Activated naive CD4-positive, alpha-beta T cell treated with anti-CD3 and anti-CD28 coated beads, Interleukin-2, amount 10 ng/mL, durations not matched to agents 7 days and 5 days (primary cell): ENCODE measurements around the gene SMCO2.

Experiments used
- CTCF ChIA-PET: fragments of 350-600 bp; sonication (Branson Sonifier 250); formaldehyde crosslinking; loops from one replicate; lab custom pipeline; 2021; ENCODE audit warnings: antibody characterized with exemption; lab: Charles Lee
- DNase-seq: peaks from one replicate; pipeline ENCODE4 v3.0.0-alpha.2; 2020
- H3K27ac Mint-ChIP-seq: one replicate; pipeline ENCODE4 v1.8.0; 2021; ENCODE audit warnings: mild to moderate bottlenecking, moderate library complexity, mixed read lengths
- H3K27me3 Mint-ChIP-seq: one replicate; pipeline ENCODE4 v1.8.0; 2021; ENCODE audit warnings: mild to moderate bottlenecking, mixed read lengths
- H3K36me3 Mint-ChIP-seq: one replicate; pipeline ENCODE4 v1.8.0; 2021; ENCODE audit warnings: mixed read lengths
- H3K4me1 Mint-ChIP-seq: one replicate; pipeline ENCODE4 v1.8.0; 2021; ENCODE audit warnings: mixed read lengths
- H3K4me3 Mint-ChIP-seq: one replicate; pipeline ENCODE4 v1.8.0; 2021; ENCODE audit warnings: mild to moderate bottlenecking, moderate library complexity, mixed read lengths
- H3K9me3 Mint-ChIP-seq: one replicate; pipeline ENCODE4 v1.8.0; 2021; ENCODE audit warnings: mixed read lengths

Gene SMCO2

GRCh38 chr12:27548301-27549199 lies 102.0 kb downstream of the SMCO2 start:
- Mint-ChIP-seq H3K4me1 (peaks cover 3% of the 10 kb centered on the region), H3K27me3 (peaks cover 21% of the 10 kb centered on the region), H3K4me3 (no peak overlapping the region), H3K9me3 (peaks cover 2% of the 10 kb centered on the region), H3K36me3 (no peaks in the 10 kb centered on the region), H3K27ac (no peak overlapping the region)
- no peak for DNase-seq
- CTCF ChIA-PET = no interaction called here

DNA sequence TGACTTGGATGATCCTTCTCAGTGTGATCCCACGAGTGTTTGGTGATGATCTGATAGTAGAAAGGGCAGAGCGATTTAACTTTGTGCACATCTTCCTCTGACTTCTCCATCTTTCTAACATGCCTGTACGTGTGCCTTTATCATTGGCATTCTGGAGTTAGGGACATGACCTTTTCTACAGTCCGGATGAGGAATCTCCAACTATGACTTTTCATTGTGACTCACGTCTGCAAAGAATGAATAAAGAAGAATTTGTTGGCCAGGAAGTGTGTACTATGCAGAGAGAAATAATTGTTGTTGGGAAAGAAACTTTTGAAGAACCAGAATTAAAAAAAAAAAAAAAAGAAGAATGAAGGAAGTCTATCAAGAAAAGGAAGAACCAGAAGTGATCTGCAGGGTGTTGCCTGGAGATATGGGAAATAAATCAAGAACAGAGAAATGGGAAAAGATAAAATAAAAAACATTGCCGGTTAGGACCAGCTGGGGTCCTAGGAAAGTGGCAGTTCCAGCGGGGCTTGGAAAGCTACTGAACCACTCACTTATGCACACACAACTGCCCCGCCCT lies 102.8 kb downstream of the SMCO2 start:
- Mint-ChIP-seq H3K4me1 (peaks cover 3% of the 10 kb centered on the region), H3K27ac (no peak overlapping the region), H3K4me3 (no peak overlapping the region), H3K9me3 (peaks cover 2% of the 10 kb centered on the region), H3K27me3 (peaks cover 21% of the 10 kb centered on the region), H3K36me3 (no peaks in the 10 kb centered on the region)
- no peak for DNase-seq
- CTCF ChIA-PET = interaction anchor here (1.4 kb wide), 1 partner anchor 125 kb away, joined by 4 read pairs; no protein-coding TSS in a partner anchor

- DNase-seq = no peak
- no peak overlapping the region for H3K27ac Mint-ChIP-seq
- H3K27me3 Mint-ChIP-seq = peaks cover 26% of the 10 kb centered on the region
- CTCF ChIA-PET = interaction anchor here (1.3 to 1.4 kb wide), 2 partner anchors 11 to 125 kb away, joined by 3 to 4 read pairs; no protein-coding TSS in a partner anchor
- H3K4me3 Mint-ChIP-seq = no peak overlapping the region
- H3K36me3 Mint-ChIP-seq = no peaks in the 10 kb centered on the region
- H3K4me1 Mint-ChIP-seq = peaks cover 8% of the 10 kb centered on the region
- no peaks in the 10 kb centered on the region for H3K9me3 Mint-ChIP-seq
These were observed 103.5 kb downstream of the SMCO2 start for GRCh38 chr12:27549801-27550652.

DNA sequence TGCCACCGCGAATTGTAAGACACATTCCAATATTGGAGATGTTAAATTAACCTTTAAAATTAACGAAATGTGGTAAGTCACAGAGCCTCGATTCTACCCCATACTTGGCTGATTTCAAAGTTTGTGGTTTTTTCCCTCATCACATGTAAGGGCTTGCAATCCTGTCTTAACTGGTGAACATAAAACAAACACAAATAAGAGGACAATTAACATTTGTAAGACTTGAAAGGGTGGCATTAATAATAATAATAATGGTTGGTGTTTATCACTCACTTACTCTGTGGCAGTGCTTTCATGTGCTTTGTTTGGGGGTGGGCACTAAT lies 104.1 kb downstream of the SMCO2 start:
- DNase-seq = no peak
- H3K4me3 Mint-ChIP-seq = no peak overlapping the region
- H3K4me1 Mint-ChIP-seq = peaks cover 13% of the 10 kb centered on the region
- H3K9me3 Mint-ChIP-seq = no peaks in the 10 kb centered on the region
- H3K36me3 Mint-ChIP-seq = no peaks in the 10 kb centered on the region
- peaks cover 26% of the 10 kb centered on the region for H3K27me3 Mint-ChIP-seq
- no peak overlapping the region for H3K27ac Mint-ChIP-seq
- CTCF ChIA-PET = interaction anchor here (1.3 to 1.4 kb wide), 2 partner anchors 10 to 126 kb away, joined by 3 to 4 read pairs; no protein-coding TSS in a partner anchor

GRCh38 chr12:27551172-27551840 lies 104.8 kb downstream of the SMCO2 start:
- H3K9me3 Mint-ChIP-seq = no peaks in the 10 kb centered on the region
- no peak for DNase-seq
- peaks cover 26% of the 10 kb centered on the region for H3K27me3 Mint-ChIP-seq
- no peaks in the 10 kb centered on the region for H3K36me3 Mint-ChIP-seq
- peaks cover 19% of the 10 kb centered on the region for H3K4me1 Mint-ChIP-seq
- CTCF ChIA-PET = interaction anchor here (1.3 kb wide), 1 partner anchor 10 kb away, joined by 3 read pairs; no protein-coding TSS in a partner anchor
- H3K4me3 Mint-ChIP-seq = no peak overlapping the region
- no peak overlapping the region for H3K27ac Mint-ChIP-seq
